Renal cortical epithelial cell (primary cell): ENCODE results near the gene RRAGA. TPM values are rescaled to one million over a fixed set of nuclear protein-coding genes. Genes with fewer than 3 reads are reported as not detected.
"Not testable (repeated sequence)": the region's sequence is repeated elsewhere in the genome, so short reads cannot be mapped to it uniquely, and the experiment has no call there.

Experiments
- DNase-seq: peaks from one replicate; pipeline ENCODE4 v3.0.0-alpha.2; 2011; ENCODE audit warnings: low read depth
- total RNA-seq: library from RNA; depleted of rRNA; stranded (reverse); fragments of >200 nt; gene quantifications from 2 replicates; pipeline ENCODE4 v1.2.3, GENCODE V29; 2014

Gene RRAGA
- total RNA-seq, 1 donor from 2014 or later: 76.9 TPM

DNA sequence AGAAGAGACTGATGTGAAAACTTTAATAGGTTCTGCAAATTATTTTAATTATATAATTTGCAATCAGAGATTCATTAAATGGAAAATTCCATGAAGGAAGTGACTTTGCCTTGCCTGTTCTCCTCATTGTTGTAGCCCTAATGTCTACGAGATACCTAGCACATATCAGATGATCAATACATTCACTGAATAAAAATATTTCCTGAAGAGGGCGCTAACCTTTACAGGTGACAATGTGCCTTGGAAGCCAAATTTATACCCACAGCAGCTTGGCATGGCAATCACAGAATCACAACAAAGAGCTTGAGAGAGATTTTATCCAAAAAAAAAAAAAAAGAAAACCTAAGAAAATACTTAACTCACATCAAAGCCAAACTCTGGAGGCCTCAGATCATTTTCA lies 36.1 kb downstream of the RRAGA start:
- DNase-seq: peak; percentile 19

GRCh38 chr9:19087106-19088000 lies 38.1 kb downstream of the RRAGA start:
- peak; percentile 94 for DNase-seq

- not testable (repeated sequence) for DNase-seq
Observed at GRCh38 chr9:19097431-19097830, 48.2 kb downstream of the RRAGA start.

Other genes with a start within 250 kb of the RRAGA start
- under 0.01 TPM in 1 of 2 replicates, not detected in the other for gene SAXO1, start 16.2 kb upstream of the RRAGA start, total RNA-seq
- 19.6 and 29.0 TPM in 2 replicates for gene HAUS6, start 53.5 kb downstream of the RRAGA start, total RNA-seq
- gene PLIN2, start 78.1 kb downstream of the RRAGA start, total RNA-seq: 57.3 and 148 TPM in 2 replicates
- 79.9 and 155 TPM in 2 replicates for gene DENND4C, start 181.3 kb downstream of the RRAGA start, total RNA-seq